ENCODE results near the gene SYAP1.
"Not testable (repeated sequence)": the region's sequence is repeated elsewhere in the genome, so short reads cannot be mapped to it uniquely, and the experiment has no call there.

The SYAP1 gene

GRCh38 chrX:16784440-16784839 is 65.0 kb downstream of the SYAP1 start:
- not testable (repeated sequence) for DNase-seq

DNA sequence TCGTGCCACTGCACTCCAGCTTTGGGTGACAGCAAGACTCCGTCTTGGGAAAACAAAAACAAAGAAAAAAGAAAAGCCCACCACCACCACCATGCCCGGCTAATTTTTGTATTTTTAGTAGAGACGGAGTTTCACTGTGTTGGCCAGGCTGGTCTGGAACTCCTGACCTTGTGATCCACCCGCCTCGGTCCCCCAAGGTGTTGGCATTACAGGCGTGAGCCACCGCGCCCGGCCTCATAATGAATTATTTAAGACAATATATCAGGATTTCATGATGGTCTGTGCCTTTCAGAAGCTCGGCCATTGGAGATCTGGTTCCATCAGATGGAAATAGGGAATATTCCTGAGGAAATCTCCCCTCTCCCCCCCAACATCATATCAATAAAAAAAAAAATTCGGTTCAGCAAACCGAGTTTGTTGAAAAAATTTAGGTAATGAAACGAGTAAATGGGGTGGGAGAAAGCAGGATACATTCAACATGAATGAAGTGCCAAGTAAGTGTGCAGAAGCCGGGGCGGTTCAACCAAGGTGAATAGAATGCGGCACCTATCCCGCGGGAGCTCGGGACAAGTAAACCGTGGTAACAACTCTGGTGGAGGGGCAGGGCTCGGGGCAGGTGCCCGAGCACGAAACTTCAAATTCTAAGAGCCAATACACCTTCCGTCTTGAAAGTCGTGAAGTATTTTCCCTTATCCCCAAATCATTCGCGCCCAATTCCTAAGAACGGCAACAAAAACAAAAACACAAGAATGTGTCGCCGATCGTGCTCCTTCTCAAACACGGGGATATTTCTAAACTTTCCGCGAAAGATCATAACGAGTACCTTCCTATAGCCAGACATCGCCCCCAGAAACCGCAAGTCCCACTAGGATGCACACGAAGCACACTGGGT is 66.1 kb downstream of the SYAP1 start:
- DNase-seq = no peak

DNA sequence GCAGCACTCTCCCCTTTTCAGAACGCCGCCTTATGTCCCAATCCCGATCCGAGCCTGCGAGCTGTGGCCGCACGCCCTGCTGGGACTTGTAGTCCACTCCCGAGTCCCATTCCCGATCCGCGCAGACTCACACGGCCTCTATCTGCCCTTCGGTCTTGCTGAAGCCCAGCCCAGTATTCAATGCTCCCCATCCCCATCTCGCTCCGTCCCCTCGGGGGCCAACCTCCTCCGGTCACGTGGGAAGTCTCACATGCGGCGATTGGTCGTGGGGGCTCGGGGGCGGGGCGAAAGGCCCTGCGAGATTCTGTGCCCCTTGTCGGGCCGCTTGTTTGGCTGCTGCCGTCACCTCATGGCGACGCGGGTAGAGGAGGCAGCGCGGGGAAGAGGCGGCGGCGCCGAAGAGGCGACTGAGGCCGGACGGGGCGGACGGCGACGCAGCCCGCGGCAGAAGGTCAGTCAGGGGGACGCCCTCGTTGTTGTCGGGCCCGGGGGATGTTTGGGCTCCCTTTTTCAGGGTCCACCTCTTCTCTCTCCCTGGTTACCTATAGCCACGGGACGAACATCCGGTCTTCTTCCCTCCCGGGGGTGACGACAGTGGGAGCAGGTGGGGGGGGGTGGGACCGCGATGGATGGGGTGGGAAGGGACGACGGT is 66.9 kb downstream of the SYAP1 start, which contains the start of gene TXLNG:
Gene TXLNG (plus strand): TSS at position 328 of the 652 bp plus-strand sequence. CDS start 22 bp downstream, at position 350.
- DNase-seq = peak; percentile 97

DNA sequence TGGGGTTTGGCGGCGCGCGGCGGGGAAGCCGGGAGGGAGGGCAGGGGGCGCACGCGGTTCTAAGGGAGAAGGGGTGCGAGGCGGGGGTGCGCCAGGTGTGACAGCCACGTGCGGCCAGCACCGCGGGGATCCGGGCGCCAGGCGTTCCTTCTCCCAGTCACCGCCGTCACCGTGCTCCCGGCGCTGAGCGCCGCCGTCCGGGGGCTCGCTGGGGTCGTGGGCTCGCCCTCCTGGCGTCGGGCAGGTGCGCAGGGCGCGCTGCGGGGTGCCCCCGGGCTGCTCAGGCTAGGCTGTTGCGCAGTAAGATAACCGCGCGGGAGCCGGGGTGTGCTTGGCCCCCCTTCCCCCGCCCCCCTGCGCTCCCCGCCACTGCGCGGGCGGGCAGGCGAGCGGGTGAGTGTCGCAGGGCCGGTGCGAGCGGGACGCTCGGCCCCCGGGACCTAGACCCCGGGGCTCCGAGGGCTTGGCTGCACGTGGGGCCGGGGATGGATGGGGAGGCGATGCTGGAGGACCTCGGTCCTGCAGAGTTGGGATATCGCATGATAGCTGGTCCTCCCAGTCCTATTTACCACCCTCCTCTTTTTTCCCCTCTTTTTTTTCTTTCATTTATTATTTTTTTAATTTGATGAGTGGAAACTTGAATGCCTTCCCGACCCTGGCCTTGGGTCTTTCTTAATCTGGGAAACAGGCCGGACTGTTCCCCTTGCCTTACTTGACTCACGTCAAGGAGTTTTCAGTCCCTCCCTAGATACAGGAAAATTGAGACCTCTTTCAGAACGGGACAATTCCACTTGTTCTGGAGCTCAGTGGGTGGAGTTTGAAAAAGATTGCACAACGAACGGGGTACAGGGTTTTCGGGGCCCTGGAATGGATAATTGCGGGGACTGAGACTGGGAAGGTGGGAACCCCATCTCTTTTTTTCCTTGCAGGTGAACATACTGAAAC is 67.7 kb downstream of the SYAP1 start:
- no peak for DNase-seq

DNA sequence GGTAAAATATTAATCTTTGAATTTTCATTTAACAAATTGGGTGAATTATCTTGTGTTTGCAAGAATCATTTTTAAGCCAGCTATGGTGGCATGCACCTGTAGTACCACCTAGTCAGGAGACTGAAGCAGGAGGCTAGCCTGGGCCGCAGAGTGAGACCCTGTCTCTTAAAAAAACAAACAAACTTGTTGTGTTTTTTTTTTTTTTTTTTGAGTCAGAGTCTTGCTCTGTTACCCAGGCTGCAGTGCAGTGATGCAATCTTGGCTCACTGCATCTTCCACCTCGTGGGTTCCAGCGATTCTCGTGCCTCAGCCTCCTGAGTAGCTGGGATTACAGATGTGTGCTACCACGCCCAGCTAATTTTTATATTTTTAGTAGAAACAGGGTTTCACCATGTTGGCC is 69.1 kb downstream of the SYAP1 start:
- peak; percentile 16 for DNase-seq

DNA sequence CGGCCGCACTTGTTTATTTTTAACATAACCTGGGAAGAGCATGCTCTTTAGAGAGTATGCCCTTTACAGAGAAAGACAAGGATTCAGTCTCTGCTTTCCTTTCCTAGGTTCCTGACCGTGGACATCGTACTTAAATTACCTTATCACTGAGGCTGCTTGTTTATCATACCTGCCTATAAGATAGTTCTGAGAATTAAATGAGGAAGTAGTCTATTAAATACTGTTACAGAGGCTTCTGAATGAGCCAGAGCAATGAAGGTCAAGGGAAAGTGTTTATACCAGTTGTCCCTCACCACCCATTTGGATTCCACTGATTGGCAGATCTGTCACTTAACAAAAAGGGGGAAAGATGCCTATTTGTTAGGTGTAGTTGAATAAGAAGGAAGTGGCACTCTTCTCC is 76.9 kb downstream of the SYAP1 start:
- no peak for DNase-seq

DNA sequence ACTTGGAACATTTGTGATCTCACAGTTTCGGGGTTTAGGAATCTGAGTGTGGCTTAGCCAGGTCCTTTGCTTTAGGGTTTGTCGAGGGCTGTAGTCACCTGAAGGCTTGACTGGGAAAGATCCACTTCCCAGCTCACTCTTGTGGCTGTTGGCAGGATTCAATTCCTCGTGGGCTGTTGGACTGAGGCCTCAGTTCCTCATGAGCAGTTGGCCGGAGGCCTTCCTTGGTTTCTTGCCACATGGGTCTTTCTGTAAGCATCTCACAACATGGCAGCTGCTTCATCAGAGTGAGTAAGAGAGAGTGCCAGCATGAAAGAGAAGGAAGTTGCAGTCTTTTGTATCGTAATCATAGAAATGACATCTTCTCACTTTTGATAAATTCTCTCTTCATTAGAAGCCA is 77.9 kb downstream of the SYAP1 start:
- DNase-seq = peak; percentile 47

GRCh38 chrX:16797841-16798240 is 78.4 kb downstream of the SYAP1 start:
- no peak for DNase-seq

DNA sequence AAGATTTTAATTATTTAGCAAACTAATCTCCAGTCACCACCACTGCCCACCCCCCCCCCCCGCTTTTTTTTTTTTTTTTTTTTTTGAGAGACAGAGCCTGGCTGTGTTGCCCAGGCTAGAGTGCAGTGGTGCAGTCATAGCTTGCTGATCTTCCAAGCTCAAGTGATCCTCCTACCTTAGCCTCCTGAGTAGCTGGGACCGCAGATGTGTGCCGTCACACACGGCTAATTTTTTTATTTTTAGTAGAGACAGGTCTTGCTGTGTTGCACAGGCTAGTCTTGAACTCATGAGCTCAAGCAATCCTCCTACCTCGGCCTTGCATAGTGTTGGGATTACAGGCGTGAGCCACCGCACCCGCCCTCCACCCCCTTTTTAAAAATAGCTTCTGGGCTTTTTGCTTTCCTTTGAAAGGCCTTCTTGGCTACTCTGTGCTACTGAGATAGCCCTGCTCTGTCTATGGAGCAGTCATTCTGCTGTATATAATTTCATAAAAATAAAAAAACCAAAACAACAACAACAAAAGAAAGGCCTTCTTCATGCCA is 85.6 kb downstream of the SYAP1 start:
- no peak for DNase-seq

DNA sequence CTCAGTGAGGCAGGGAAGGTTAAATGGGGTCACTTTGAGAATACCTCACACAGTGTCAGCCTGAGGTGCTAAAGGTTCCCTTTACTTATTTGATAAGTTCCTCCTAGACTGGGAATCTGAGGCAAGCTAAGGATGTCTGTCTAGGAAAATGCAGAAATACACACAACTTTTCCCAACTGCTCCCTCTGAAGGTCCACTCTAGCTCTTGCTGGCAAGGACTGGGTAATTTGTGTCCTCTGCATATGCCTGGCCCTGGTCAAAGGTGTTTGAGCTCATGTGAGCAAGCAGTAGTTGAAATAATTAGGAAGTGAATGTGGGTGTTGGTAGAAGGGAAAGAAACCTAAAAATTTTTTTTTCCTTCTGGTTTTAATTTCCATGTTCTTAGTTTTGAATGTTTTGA is 88.1 kb downstream of the SYAP1 start:
- no peak for DNase-seq

- DNase-seq = peak; percentile 36
Observed at GRCh38 chrX:16807976-16808542, 88.6 kb downstream of the SYAP1 start.

DNA sequence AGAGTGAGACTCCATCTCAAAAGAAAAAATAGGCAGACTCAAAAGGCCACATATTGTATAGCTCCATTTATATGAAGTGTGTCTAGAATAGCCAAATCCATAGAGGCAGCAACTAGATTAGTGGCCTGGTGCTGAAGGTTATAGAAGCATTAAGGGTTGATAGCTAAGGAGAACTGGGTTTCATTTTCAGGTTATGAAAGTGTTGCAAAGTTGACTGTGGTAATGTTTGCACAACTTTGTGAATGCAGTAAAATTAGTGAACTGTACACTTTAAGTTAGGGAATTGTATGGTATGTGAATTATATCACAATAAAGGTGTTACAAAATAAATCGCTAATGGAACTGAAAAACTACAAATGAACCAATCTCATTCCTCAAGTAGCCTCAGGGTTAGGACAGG is 95.2 kb downstream of the SYAP1 start:
- peak; percentile 47 for DNase-seq
